Retinal pigment epithelial cell (primary cell): ENCODE data around the gene HOXD3.

Experiments used
- DNase-seq: peaks from one replicate; pipeline ENCODE4 v3.0.0-alpha.2; 2010; ENCODE audit warnings: low read depth
- H3K4me3 ChIP-seq: 2 replicates; pipeline ENCODE4 v1.5.1; 2011; ENCODE audit warnings: mild to moderate bottlenecking, low read length, control low read depth, moderate library complexity
- TF ChIP-seq, protein P1 (sequence below): conservative IDR thresholded peaks from 2 replicates; pipeline ENCODE4 v1.5.1; 2011; ENCODE audit warnings: low read depth, low read length, control low read depth, inconsistent platforms

HOXD3 gene

DNA sequence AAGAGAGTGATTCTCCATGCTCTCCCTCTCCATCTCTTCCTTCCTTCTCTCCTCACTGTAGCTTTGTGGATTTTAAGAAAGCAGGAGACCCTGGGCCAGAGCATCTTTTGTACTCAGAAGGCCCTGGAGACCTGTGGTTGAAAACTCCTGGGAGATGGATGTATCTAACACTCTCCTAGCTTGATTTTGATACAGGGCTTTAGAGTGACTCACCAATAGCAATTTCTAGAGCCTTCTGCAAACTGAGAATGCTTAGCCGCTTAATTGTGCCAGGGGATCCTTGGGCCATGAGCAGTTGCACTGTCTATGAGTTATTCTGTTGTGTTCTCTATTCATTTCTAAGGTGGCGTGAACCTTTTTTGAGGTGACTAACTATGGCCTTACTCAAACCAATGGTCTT, 49.0 kb downstream of the HOXD3 start:
- TF ChIP-seq, protein P1, sequence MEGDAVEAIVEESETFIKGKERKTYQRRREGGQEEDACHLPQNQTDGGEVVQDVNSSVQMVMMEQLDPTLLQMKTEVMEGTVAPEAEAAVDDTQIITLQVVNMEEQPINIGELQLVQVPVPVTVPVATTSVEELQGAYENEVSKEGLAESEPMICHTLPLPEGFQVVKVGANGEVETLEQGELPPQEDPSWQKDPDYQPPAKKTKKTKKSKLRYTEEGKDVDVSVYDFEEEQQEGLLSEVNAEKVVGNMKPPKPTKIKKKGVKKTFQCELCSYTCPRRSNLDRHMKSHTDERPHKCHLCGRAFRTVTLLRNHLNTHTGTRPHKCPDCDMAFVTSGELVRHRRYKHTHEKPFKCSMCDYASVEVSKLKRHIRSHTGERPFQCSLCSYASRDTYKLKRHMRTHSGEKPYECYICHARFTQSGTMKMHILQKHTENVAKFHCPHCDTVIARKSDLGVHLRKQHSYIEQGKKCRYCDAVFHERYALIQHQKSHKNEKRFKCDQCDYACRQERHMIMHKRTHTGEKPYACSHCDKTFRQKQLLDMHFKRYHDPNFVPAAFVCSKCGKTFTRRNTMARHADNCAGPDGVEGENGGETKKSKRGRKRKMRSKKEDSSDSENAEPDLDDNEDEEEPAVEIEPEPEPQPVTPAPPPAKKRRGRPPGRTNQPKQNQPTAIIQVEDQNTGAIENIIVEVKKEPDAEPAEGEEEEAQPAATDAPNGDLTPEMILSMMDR = no peak
- H3K4me3 ChIP-seq = no peak overlapping the region
- no peak for DNase-seq

- no peak overlapping the region for H3K4me3 ChIP-seq
- DNase-seq = no peak
- TF ChIP-seq, protein P1 = no peak
These were observed 49.6 kb downstream of the HOXD3 start for GRCh38 chr2:176206682-176207081.

GRCh38 chr2:176211110-176211509, 54.0 kb downstream of the HOXD3 start:
- no peak overlapping the region for H3K4me3 ChIP-seq
- no peak for DNase-seq
- TF ChIP-seq, protein P1 = no peak

DNA sequence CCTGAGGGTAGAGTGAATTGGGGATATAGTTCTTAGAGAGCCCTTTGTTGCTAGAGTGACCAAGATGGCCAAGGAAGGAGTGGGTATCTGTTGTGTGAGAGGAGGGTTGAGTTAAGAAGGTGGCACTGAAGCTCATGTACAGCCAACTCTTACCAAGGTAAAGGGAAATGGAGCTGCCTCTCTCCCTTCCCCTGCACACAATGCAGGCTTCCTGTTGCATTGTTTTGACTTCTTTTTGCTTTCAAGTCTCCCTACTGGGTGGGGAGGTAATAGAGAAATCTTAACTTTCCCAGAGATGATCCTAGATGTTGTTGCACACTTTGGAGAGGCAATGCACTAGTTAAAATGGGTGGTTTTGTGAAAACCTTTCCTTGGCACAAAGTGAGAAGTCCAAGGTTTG, 55.2 kb downstream of the HOXD3 start:
- DNase-seq = no peak
- TF ChIP-seq, protein P1 = no peak

DNA sequence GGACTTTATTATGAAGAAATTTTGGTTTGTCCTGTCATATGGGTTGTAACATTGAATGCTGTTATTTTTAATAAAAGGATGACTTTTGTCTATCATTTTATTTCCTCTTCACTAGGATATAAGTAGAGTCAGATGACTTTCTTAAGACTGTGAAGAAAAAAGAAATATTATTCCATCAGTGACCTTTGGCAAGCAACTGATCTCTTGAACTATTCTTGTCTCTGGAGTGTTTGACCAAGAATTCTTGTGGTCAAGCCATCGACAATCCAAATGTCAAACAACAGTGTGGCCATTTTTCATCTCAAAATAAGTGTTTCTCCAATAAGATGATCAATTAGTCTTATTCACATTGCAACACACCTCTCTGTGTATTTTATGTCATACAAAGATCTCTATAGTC, 56.3 kb downstream of the HOXD3 start:
- no peak for DNase-seq
- no peak overlapping the region for H3K4me3 ChIP-seq
- TF ChIP-seq, protein P1 = no peak

More for the DNA sequence above, 55.2 kb downstream of the HOXD3 start:
- no peak overlapping the region for H3K4me3 ChIP-seq
